NCI-H2227 (cell line): Measurements from ENCODE around the gene SMIM12.
"Not testable (repeated sequence)": the region's sequence is repeated elsewhere in the genome, so short reads cannot be mapped to it uniquely, and the experiment has no call there.

ENCODE experiments used
- DNase-seq: peaks from one replicate; lab custom pipeline; 2025; ENCODE audit not compliant: unreplicated experiment; lab: John Stamatoyannopoulos, UW

The SMIM12 gene

DNA sequence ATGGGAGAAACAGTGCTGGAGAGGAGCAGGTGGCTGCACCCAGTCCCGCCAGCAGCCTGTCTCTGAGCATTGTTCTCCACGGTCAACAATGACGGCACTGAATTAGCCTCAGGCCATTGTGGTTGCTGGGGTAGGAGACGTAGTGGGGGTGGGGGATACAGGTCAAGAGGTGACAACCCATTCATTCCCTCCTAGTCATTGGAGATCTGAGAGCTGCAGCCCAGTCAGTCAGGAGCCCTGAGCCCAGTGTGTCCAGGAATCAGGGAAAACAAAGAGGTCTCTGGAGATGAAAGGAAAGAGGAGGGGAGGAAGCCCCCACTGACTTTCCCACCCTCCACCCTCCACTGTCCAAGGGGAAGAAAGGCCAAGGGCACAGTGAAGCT, 15.3 kb downstream of the SMIM12 start:
- no peak for DNase-seq

- DNase-seq = no peak
Observed at GRCh38 chr1:34843392-34844251, 15.9 kb downstream of the SMIM12 start.

- no peak for DNase-seq
Observed at GRCh38 chr1:34842952-34843371, 16.6 kb downstream of the SMIM12 start.

DNA sequence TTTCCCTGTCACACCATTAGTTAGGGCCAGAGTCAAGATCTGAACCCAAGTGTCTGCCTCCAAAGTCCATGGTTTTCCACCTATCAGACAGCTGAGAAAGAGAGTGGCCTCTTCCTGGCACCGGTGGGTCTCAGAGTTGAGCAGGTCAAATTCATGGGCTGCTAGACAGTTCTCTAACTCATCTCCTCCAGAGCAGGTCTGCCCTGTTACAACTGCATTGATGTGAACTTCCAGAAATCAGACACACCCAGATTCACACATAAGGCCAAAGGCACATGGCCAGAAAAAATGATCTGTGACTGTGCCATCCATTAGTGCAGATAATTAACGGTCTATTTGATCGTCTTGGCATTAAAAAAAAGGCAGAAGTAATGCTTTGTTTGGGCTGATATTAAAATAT, 17.5 kb downstream of the SMIM12 start:
- no peak for DNase-seq

DNA sequence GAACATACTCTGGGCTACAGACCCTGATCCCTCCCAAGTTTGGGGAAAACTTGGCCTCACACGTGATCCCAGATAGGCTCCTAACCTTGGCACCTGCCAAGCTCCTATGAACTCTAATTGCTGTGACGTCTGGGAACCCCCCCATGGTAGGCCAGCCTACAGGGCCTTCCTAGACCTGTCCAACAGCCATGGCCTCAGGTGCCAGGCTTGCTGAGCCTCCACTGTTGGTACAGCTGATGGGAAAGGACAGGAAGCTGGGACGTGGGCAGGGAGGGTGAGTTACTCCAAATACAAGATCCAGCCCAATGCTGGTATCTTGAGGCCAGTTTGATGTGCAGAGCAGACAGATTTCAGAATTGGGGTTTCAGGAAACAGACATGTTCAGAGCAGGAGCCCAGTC, 19.1 kb downstream of the SMIM12 start:
- no peak for DNase-seq

DNA sequence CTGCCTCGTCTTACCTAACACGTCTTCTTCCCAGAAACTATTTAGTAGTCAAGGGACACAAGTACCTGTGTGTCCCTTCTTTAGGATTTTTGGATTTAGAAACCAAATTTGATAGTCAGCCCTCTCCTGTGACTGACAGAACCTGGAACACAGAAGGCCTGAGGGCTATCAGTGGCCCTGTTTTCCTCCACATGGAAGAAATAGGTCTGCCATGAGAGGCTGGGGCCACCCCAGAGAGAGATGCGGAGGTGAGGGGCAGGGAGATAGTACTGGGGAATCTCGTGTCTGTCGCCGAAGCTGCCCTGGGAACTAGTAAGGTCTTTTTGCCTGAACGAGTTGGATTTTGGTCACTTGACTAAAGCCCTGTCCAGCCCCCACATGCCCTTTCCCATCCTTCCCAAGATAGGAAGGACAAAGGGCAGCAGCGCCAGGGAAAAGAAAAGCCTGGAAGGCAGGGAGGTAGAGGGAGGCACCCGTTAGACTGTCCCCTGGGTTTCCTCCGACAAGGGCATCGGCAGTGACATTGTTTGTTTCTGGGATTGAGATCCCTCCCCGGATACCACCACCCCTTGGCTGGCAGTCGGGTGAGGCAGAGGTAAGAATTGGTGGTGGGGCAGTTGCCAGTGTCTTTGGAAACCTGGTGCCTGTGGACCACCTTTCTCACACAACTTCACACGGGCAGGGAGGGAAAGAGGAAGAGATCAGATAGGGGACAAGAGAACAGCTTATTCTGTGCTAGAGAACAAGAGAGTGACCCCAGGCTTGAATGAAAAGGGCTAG, 19.8 kb downstream of the SMIM12 start:
- no peak for DNase-seq

DNA sequence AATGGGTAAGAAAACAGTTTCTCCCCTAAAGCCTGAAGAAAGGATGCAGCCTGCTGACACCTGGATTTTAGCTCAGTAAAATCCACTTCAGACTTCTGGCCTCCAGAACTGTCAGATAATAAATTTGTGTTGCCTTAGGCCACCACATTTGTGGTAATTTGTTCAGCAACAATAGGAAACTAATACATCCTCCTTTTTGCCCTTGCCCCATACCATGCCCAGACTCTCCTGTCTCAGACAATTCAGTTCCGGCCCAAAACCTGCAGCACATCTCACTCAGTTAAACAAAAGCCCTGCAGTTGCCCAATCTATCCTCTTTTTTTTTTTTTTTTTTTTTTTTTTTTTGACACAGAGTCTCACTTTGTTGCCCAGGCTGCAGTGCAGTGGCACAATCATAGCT, 25.8 kb downstream of the SMIM12 start:
- DNase-seq = no peak

DNA sequence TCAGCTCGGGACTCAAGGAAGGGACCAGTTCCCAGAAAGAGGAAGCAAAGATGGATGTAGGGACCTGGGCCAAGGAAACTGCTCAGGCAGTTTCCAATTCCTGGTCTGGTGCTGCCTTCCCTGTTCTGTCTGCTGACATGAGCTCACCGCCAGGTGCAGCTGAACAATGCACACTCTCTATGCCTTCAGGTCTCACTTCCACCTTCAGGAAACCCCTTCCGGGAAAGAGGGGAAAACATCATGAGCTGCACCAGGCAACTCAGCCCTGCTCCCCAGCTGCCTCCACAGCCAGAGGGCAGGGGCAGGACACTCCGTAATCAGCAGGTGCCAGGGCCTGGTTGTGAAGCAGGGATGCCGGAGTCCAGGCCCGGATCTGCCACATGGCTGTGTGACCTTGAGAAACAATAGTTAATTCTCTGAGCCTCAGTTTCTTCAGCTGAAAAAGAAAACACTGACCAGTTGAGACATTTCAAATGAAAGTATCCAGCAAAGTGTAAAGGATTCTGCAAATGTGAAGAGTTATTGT, 27.8 kb downstream of the SMIM12 start:
- no peak for DNase-seq

DNA sequence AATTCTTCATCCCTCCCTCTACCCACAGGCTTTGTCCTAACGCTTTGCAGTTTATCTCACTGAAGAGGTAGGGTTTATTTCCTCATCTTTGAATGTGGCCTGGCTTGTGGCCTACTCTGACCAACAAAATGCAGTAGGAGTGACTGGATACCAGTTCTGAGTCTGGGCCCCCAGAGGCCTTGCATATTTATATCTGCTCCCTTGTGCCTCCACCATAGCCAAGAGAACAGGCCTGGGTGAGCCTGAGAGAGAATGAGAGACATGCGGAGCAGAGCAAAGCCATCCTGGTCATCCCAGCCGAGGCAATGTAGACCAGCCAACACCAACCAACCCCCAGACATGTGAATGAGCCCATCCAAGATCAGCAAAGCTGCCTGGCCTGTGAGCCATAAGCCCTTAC, 30.3 kb downstream of the SMIM12 start:
- DNase-seq = no peak

DNA sequence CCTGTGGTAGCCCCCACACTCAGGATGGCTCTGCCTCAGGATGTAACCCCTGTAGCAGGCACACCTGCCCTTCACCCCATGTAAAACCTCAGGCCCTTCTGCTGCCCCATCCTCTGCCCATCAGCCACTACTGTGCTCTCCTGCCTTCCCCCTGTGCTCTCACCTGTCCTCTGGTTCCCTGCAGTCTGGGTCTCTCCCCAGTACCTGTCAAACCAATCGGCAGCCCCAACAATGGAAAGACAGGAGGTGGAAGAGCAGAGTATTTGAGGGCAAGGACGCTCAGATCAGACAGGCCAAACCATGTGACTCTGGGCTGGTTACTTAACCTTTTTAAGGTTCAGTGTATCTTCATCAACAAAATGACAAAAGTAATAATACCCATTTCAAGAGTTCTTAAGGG, 30.9 kb downstream of the SMIM12 start:
- DNase-seq = no peak

GRCh38 chr1:34827341-34827941, 32.1 kb downstream of the SMIM12 start:
- no peak for DNase-seq

- peak; percentile 28 for DNase-seq
Observed at GRCh38 chr1:34825455-34826091, 34.0 kb downstream of the SMIM12 start.

DNA sequence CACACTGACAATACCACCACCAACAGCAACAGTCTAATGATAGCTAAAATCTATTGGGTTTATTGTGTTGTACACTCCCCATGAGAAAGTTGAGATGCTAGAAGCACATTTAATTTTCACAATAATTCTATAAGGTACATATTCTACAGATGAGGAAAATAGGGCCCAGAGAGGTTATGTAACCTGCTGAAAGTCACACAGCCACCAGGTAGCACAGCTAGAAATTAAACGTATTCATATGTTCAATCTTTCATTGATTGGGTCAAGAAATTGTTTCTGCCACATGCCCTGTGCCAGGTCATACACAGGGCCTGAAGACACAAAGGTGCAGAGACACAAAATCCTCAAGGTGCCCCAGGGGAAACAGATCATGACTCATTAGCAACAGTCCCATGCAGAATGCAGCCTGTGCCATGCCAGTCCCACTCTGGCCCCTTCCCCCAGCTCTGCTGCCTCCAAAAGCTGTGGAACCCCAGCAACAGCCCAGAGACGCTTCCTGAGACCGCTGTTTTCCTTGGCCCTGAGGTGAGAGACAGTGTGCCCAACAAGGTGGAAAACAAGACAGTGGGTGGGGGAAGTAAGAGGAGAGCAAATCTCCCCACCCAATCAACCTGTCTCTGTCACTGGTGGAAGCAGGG, 34.6 kb downstream of the SMIM12 start:
- no peak for DNase-seq

- DNase-seq = no peak
Observed at GRCh38 chr1:34822202-34822601, 37.3 kb downstream of the SMIM12 start.

- DNase-seq = not testable (repeated sequence)
Observed at GRCh38 chr1:34818862-34819261, 40.7 kb downstream of the SMIM12 start.

DNA sequence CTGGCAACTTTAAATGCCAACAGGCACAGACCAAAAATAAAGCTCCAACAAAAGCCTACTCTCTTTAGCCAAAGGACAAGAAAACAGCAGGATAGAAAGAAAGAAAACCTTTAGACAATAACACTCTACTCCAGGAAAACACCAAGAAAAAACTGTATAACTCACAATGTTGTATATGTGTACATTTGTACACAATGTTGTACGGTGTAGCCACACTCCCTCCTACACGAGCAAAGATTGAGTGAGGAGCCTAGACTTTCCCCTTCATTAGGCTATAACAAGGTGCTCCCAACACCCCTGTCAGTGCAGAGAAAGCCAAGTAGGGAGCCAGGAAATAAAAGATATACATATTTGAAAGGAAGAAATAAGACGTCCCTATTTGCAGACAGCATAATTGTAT, 42.8 kb downstream of the SMIM12 start:
- no peak for DNase-seq

DNA sequence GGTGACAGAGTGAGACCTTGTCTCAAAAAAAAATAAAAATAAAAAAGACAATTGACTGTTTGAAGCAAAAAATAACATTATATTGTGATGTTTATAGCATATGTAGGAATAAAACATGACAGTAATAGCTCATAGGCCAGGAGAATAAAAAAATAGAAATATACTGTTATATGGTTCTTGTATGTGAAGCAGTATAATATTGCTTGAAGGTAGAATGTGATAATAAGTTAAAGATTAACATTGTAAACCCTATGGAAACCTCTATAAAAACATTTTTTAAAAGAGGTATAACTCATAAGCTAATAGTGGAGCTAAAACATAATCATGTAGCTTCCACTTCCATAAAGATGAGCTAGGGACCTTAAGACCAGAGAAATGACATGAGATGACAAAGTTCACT, 43.2 kb downstream of the SMIM12 start:
- DNase-seq = no peak

- not testable (repeated sequence) for DNase-seq
Observed at GRCh38 chr1:34810781-34811180, 48.8 kb downstream of the SMIM12 start.

GRCh38 chr1:34808051-34808810, 51.3 kb downstream of the SMIM12 start:
- DNase-seq = no peak

DNA sequence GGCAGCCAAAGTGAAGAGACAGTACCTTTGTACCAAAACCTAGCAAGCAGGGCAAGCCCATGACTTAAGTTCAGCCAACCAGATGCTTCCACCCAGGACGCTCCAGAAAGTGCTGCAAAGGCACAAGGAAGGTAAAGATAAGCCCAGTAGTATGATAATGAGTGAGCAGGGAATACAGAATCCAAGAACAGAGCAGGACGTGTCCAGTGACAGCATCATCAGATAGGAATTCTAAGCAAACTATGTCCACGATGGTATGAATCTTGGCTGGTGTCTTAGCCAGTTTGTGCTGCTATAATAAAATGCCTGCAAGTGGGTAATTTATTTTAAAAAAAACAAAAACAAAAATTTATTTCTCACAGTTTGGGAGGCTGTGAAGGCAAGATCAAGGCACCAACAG, 53.2 kb downstream of the SMIM12 start:
- DNase-seq = no peak
